BLaER1 treated with 17β-estradiol and CSF1 and Interleukin-3, amounts not matched to agents 10 nM and 100 nM (cell line): ENCODE measurements around the gene BPTF.
A peak's percentile ranks its signal among the peaks of the same experiment; 100 is the strongest.
"Not testable (repeated sequence)": the region's sequence is repeated elsewhere in the genome, so short reads cannot be mapped to it uniquely, and the experiment has no call there.

Source experiments
- H3K27ac ChIP-seq, 11 experiments: shearing (Covaris generic); formaldehyde crosslinking; 2 replicates each; pipeline ENCODE4 v1.8.1; 2022
- H3K27me3 ChIP-seq, 11 experiments: shearing (Covaris generic); formaldehyde crosslinking; 2 replicates each; pipeline ENCODE4 v1.8.1; 2022
- H3K36me3 ChIP-seq, 11 experiments: shearing (Covaris generic); formaldehyde crosslinking; 2 replicates each; pipeline ENCODE4 v1.8.1; 2022
- H3K4me1 ChIP-seq, 10 experiments: shearing (Covaris generic); formaldehyde crosslinking; 2 replicates each; pipeline ENCODE4 v1.8.1; 2022
- H3K4me2 ChIP-seq, 11 experiments: shearing (Covaris generic); formaldehyde crosslinking; 2 replicates each; pipeline ENCODE4 v1.8.1; 2022
- H3K4me3 ChIP-seq, 10 experiments: shearing (Covaris generic); formaldehyde crosslinking; 2 replicates each; pipeline ENCODE4 v1.8.1; 2022
- H3K9ac ChIP-seq, 11 experiments: shearing (Covaris generic); formaldehyde crosslinking; 2 replicates each; pipeline ENCODE4 v1.8.1; 2022
- H3K9me3 ChIP-seq, 11 experiments: shearing (Covaris generic); formaldehyde crosslinking; replicated peaks in 1 of 11; 2 replicates each; pipeline ENCODE4 v1.8.1; 2022
- H4K20me1 ChIP-seq, 11 experiments: shearing (Covaris generic); formaldehyde crosslinking; 2 replicates each; pipeline ENCODE4 v1.8.1; 2022
- Cebpa-rat ChIP-seq, 11 experiments: shearing (Covaris generic); IDR thresholded peaks; 2 replicates each; pipeline ENCODE4 v1.8.1; 2022

BPTF gene

DNA sequence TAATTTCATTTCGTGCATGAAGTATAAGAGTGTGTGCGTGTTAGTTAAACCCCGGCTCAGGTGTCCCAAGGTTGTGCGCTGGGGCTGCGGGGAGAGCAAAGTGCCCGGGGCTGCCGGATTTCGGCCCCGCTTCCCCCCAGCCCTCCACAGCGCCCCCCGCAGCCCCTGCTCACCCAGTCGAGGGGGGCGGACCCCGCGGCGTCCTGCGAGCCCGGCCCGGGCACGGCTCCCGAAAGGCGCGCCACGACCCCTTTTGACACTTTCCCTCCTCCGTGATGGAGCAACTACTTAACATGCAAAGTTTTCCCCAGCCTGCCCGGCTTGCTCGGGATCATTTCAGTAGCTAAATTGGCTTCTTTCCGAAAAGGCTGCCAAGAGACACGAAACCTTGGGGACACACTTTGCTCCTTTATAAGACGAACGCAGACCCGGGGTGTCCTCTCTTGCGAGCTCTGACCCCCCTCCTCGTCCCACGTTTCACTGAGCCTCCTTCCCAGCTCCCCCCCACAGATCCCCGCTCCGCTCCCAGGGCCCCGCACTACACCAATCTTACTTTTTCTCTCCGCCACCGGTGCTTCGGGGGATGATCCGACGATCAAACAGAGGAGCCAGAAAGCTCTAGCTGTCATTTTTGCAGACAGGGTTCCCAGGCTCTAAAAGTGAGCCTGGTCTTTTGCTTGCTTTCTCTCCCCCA, 170.4 kb downstream of the BPTF start:
- Histone ChIP-seq H3K4me3 (peak overlapping the region; percentile 46 to 67 (median 52)), H3K4me2 (peak overlapping the region; percentile 77 to 98 (median 87)), H3K9me3 (no peaks in the 10 kb centered on the region), H3K36me3 (no peaks in the 10 kb centered on the region), H4K20me1 (peaks cover 0 to 19% (median 0%) of the 10 kb centered on the region in 11 experiments; a peak in 7 of 22 replicates), H3K9ac (peak overlapping the region in 10 of 11 experiments; percentile 4 to 66 (median 36); a peak in 13 of 22 replicates), H3K27ac (no peak overlapping the region), H3K27me3 (peaks cover 44 to 73% (median 66%) of the 10 kb centered on the region in 11 experiments), H3K4me1 (peaks cover 19 to 30% (median 26%) of the 10 kb centered on the region in 10 experiments)
- no peak for TF ChIP-seq Cebpa-rat (IDR thresholded peaks at IDR 0.05)

DNA sequence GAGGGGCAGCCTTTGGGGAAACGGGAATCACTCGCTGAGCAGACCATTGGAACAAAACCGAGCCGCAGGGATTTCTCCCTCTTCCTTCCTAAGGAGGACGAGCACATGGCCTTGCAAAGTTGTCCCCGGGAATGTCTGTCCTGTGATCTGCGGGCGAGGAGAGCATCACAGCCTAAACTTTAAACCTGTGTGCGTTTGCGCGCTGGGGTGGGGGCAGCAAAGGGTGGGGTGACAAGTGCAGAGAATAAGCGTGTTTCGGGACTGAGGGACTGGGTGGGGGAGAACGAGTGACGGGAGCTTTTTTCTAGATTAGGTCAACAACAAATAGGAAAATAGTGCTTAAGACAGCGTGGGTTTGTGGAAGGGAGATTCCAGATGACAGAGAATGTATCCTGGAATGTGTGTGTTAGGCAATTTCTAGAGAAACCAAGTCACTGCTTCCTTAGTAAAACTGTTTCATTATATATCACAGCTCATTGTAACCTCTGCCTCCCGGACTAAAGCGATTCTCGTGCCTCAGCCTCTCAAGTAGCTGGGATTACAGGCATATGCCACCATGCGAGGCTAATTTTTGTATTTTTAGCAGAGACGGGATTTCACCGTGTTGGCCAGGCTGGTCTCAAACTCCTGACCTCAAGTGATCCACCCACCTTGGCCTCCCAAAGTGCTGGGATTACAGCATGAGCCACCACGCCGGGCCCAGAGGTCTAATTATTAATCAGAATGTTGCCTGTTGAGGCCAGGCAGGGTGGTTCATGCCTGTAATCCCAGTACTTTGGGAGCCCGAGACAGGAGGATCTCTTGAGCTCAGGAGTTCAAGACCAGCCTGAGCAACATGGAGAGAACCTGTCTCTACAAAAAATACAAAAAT, 171.2 kb downstream of the BPTF start, which contains the start of gene C17orf58:
TSS of gene C17orf58 (minus strand) at position 169 of the 871 bp plus-strand sequence. CDS start 271 bp downstream, outside the sequence.
- H3K4me3 ChIP-seq, result peak within 1 kb of the TSS; percentile 46 to 67 (median 52)
- H3K36me3 ChIP-seq, H3K27ac ChIP-seq, H3K9me3 ChIP-seq: not testable (repeated sequence)
- H3K9ac ChIP-seq, result peak within 1 kb of the TSS in 10 of 11 experiments; percentile 4 to 66 (median 36); a peak in 13 of 22 replicates
- H3K4me1 ChIP-seq, result peaks cover 19 to 30% (median 26%) of the 10 kb centered on the region in 10 experiments
- peaks cover 0 to 19% (median 0%) of the 10 kb centered on the region in 11 experiments; a peak in 7 of 22 replicates for H4K20me1 ChIP-seq
- H3K4me2 ChIP-seq, result peak within 1 kb of the TSS; percentile 77 to 98 (median 87)
- H3K27me3 ChIP-seq, result peaks cover 44 to 72% (median 66%) of the 10 kb centered on the region in 11 experiments

DNA sequence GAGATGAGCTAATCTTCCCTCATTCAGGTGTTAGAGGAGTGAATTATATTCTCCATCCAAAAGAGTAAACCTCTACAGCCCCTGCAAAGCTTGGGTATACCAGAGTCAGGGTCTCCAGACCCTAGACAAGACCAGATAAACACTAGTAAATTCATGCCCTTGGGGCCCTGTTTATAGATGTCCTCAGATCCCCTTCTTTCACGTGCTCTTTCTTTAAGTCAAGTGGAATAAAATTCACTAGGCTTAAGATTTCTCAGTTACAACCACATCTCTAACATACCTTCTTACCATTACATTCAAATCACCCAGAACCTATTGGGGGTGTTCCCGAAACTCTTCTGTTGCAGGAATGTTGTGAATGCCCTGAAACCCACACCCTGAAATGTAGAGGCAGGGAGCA, 173.2 kb downstream of the BPTF start:
- 0 out of 22 replicates have a peak, but pooled peaks cover 0 to 8% (median 0%) of the 10 kb centered on the region in 11 experiments for H3K9me3 ChIP-seq
- no peaks in the 10 kb centered on the region for H3K36me3 ChIP-seq
- peaks cover 0 to 15% (median 0%) of the 10 kb centered on the region in 11 experiments; a peak in 7 of 22 replicates for H4K20me1 ChIP-seq
- no peak for TF ChIP-seq Cebpa-rat (IDR thresholded peaks at IDR 0.05)
- no peak overlapping the region for H3K9ac ChIP-seq
- no peak overlapping the region for H3K4me2 ChIP-seq
- no peak overlapping the region for H3K4me3 ChIP-seq
- H3K27me3 ChIP-seq, result peaks cover 44 to 57% (median 52%) of the 10 kb centered on the region in 11 experiments
- H3K27ac ChIP-seq, result no peak overlapping the region
- H3K4me1 ChIP-seq, result peaks cover 13 to 21% (median 18%) of the 10 kb centered on the region in 10 experiments; a peak in 18 of 20 replicates

DNA sequence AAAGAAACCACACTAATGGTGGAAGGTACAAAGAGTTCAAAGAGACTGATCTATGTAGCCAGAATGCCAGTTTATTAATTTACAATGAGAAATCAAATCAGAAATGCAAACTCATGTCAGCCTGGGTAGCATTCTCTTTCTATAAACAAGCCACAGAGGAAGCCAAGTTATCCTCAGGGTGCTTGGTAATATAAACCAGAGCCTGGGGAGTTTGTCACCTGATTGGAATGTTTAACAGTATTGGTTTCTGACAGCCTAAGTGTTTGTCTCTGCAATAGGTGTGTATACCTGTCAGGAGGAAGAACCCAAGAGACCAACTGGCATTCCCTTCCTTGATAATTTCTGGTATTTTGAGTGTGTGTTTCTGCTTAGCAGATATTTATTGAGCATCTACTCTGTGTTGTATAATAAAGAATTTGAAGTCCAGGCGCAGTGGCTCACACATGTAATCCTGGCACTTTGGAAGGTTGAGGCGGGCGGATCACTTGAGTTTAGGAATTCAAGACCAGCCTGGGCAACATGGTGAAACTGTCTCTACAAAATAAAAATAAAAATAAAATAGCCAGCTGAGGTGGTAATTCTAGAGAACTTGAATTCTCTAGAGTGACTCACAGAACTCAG, 174.1 kb downstream of the BPTF start:
- Histone ChIP-seq H3K4me1 (peaks cover 13 to 16% (median 15%) of the 10 kb centered on the region in 10 experiments; a peak in 17 of 20 replicates), H3K4me2 (no peak overlapping the region), H3K9me3 (0 out of 22 replicates have a peak, but pooled peaks cover 0 to 8% (median 0%) of the 10 kb centered on the region in 11 experiments), H3K4me3 (no peak overlapping the region), H3K36me3 (no peaks in the 10 kb centered on the region), H4K20me1 (peaks cover 0 to 15% (median 0%) of the 10 kb centered on the region in 11 experiments; a peak in 7 of 22 replicates), H3K27me3 (peaks cover 40 to 48% (median 44%) of the 10 kb centered on the region in 11 experiments), H3K27ac (no peak overlapping the region), H3K9ac (no peak overlapping the region)
- TF ChIP-seq Cebpa-rat (IDR thresholded peaks at IDR 0.05), result no peak

DNA sequence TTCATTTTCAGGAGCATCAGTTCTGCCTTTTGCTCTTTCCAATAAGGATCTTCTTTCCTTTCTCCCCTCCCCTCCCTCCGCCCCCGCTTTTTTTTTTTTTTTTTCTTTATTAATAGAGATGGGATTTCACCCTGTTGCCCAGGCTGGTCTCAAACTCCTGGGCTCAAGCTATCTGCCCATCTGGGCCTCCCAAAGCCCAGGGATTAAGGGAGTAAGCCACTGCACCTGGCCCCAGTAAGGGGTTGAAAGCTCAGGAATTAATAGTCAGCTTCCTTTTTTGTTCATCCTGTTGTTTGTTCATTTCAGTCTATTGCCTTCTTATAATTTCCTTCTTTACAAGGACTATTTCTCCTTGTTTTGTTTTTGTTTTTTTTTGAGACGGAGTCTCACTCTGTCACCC, 178.9 kb downstream of the BPTF start:
- Histone ChIP-seq H3K9ac (no peak overlapping the region), H3K4me3 (no peak overlapping the region), H4K20me1 (no peaks in the 10 kb centered on the region), H3K27ac (no peak overlapping the region), H3K36me3 (no peaks in the 10 kb centered on the region), H3K9me3 (0 out of 22 replicates have a peak, but pooled peaks cover 0 to 8% (median 0%) of the 10 kb centered on the region in 11 experiments), H3K4me2 (no peak overlapping the region), H3K4me1 (peaks cover 0 to 5% (median 0%) of the 10 kb centered on the region in 10 experiments; a peak in 4 of 20 replicates), H3K27me3 (peaks cover 0 to under 1% (median 0%) of the 10 kb centered on the region in 11 experiments; a peak in 1 of 22 replicates)
- no peak for TF ChIP-seq Cebpa-rat (IDR thresholded peaks at IDR 0.05)

DNA sequence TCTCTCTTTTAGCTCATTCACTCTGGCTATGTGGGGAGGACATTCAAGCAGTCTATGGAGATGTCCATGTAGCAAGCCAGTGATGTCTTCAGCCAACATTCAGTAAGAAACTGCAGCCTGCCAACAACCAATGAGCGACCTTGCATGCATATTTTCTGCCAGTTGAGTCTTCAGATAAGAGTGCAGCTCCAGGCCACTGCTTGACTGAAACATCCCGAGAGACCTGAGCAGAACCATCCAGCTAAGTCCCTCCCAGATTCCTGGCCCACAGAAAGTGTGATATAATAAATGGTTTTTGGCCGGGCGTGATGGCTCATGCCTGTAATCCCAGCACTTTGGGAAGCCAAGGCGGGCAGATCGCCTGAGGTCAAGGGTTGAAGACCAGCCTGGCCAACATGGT, 181.5 kb downstream of the BPTF start:
- Histone ChIP-seq H3K4me3 (no peak overlapping the region), H3K27ac (no peak overlapping the region), H3K9me3 (0 out of 22 replicates have a peak, but pooled peaks cover 0 to 8% (median 0%) of the 10 kb centered on the region in 11 experiments), H3K27me3 (no peaks in the 10 kb centered on the region), H3K9ac (no peak overlapping the region), H3K4me2 (no peak overlapping the region), H4K20me1 (no peaks in the 10 kb centered on the region), H3K36me3 (no peaks in the 10 kb centered on the region), H3K4me1 (peaks cover 0 to 7% (median 0%) of the 10 kb centered on the region in 10 experiments; a peak in 4 of 20 replicates)
- no peak for TF ChIP-seq Cebpa-rat (IDR thresholded peaks at IDR 0.05)

DNA sequence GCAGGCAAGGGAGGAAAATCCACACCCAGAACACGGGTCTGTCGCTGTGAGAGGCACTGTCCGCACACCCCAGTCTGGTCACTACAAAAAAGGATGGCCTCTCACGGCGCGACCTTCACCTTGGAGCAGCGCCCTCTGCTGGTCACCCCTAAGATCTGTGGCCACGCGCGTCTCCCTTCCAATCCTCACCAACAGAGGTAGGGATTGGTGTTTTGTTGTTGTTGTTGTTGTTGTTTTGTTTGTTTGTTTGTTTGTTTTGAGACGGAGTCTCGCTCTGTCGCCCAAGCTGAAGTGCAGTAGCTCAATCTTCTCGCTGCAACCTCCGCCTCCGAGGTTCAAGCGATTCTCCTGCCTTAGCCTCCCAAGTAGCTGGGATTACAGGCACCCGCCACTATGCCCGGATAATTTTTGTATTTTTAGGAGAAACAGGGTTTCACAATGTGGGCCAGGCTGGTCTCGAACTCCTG, 185.9 kb downstream of the BPTF start:
- TF ChIP-seq Cebpa-rat (IDR thresholded peaks at IDR 0.05), result no peak
- peak overlapping the region; percentile 11 to 59 (median 36); a peak in 12 of 20 replicates for H3K4me3 ChIP-seq
- peaks cover 0 to 7% (median 2%) of the 10 kb centered on the region in 10 experiments; a peak in 9 of 20 replicates for H3K4me1 ChIP-seq
- H3K4me2 ChIP-seq, result peak overlapping the region in 9 of 11 experiments; percentile 14 to 87 (median 33); a peak in 15 of 22 replicates
- no peaks in the 10 kb centered on the region for H4K20me1 ChIP-seq
- H3K27me3 ChIP-seq, result no peaks in the 10 kb centered on the region
- H3K27ac ChIP-seq, result no peak overlapping the region
- H3K9ac ChIP-seq, result peak overlapping the region in 2 of 11 experiments; percentile 42; a peak in 1 of 22 replicates
- H3K36me3 ChIP-seq, result no peaks in the 10 kb centered on the region
- no peaks in the 10 kb centered on the region for H3K9me3 ChIP-seq

DNA sequence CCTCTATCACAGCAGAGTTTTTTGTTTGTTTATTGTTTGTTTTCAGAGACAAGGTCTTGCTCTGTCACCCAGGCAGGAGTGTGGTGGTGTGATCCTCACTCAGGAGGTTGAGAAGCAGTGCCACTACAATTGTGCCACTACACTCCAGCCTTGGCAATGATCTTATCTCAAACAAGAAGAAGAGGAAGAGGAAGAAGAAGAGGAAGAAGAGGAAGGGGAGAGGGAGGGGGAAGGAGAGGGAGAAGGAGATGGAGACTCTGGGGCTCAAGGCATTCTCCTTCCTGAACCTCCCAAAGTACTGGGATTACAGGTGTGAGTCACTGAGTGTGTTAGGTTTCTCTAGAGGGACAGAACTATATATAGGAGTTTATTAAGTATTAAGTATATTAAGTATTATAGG, 188.1 kb downstream of the BPTF start:
- no peak for TF ChIP-seq Cebpa-rat (IDR thresholded peaks at IDR 0.05)
- Histone ChIP-seq H4K20me1 (no peaks in the 10 kb centered on the region), H3K9ac (no peak overlapping the region), H3K4me2 (peak overlapping the region in 2 of 11 experiments; percentile 5 to 17; a peak in 1 of 22 replicates), H3K27ac (no peak overlapping the region), H3K4me3 (no peak overlapping the region), H3K9me3 (no peaks in the 10 kb centered on the region), H3K27me3 (no peaks in the 10 kb centered on the region), H3K36me3 (no peaks in the 10 kb centered on the region), H3K4me1 (peaks cover 0 to 7% (median 2%) of the 10 kb centered on the region in 10 experiments; a peak in 9 of 20 replicates)
